ENCODE measurements around the gene GRK2. TPM values are rescaled to one million over a fixed set of nuclear protein-coding genes. Genes with fewer than 3 reads are reported as not detected.

Gene GRK2
- total RNA-seq, 2 donors from 2014 or later: 58.0 to 61.7 TPM

DNA sequence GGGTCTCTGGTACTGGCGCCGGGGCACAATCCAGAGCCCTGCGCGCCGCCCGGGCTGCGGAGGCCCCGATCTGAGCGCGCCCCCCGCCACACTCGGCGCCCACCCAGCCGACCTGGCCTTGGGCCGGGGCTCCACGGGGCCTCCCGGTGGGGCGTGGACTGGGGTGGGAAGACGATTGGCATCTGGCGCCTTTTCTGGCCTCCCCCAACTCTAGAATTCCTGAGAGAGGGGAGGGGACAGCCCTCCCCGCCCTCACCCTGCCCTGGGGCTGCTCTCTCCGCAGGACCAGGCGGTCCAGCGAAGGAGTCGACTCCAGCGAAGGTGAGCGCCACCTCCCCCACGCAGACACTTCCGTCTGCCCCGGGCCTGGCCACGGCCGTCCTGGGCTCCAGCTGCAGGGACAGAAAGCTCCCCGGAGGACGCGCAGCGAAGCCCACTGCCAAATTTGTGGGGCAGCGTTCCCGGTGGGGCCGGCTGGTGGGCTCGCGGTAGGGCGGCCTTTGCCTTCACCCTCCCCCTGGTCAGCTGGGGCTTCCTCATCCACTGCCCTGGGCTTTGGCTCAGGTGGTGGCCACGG lies 37.6 kb downstream of the GRK2 start:
- no peaks in the 10 kb centered on the region for H3K27me3 ChIP-seq (ENCODE audit: control insufficient read depth, insufficient read depth, low read length, poor library complexity, severe bottlenecking)
- no peaks in the 10 kb centered on the region for H3K4me1 ChIP-seq (ENCODE audit: control insufficient read depth, insufficient read depth, low read length)
- H3K27ac Mint-ChIP-seq: no peak overlapping the region
- 6 to 7% methylated on average over 3 to 43 of the region's 43 CpGs for WGBS, 2 experiments (ENCODE audit: insufficient coverage in 1 of 2, insufficient read length in 1 of 2)
- peak overlapping the region; percentile 65 for H3K4me3 Mint-ChIP-seq
- no peak overlapping the region for H3K27ac ChIP-seq (ENCODE audit: low read depth, low read length)
- peaks cover 17% of the 10 kb centered on the region for H3K36me3 ChIP-seq (ENCODE audit: control insufficient read depth, insufficient read depth, low read length)
- DNase-seq: peak; percentile 71
- peaks cover 11% of the 10 kb centered on the region for H3K4me1 Mint-ChIP-seq
- H3K9me3 Mint-ChIP-seq: no peaks in the 10 kb centered on the region
- H3K9ac ChIP-seq (ENCODE audit: extremely low read depth, low read length, poor library complexity, severe bottlenecking): peak overlapping the region; percentile 38
- no peaks in the 10 kb centered on the region for H3K9me3 ChIP-seq (ENCODE audit: control insufficient read depth, low read length)
- H3K36me3 Mint-ChIP-seq (ENCODE audit: low read depth): peaks cover 20% of the 10 kb centered on the region
- H3K27me3 Mint-ChIP-seq (ENCODE audit: insufficient read depth): peaks cover 2% of the 10 kb centered on the region
- peak overlapping the region; percentile 78 for H3K4me3 ChIP-seq (ENCODE audit: low read length)
- no peak for TF ChIP-seq CTCF (conservative IDR thresholded peaks at IDR 0.05)

DNA sequence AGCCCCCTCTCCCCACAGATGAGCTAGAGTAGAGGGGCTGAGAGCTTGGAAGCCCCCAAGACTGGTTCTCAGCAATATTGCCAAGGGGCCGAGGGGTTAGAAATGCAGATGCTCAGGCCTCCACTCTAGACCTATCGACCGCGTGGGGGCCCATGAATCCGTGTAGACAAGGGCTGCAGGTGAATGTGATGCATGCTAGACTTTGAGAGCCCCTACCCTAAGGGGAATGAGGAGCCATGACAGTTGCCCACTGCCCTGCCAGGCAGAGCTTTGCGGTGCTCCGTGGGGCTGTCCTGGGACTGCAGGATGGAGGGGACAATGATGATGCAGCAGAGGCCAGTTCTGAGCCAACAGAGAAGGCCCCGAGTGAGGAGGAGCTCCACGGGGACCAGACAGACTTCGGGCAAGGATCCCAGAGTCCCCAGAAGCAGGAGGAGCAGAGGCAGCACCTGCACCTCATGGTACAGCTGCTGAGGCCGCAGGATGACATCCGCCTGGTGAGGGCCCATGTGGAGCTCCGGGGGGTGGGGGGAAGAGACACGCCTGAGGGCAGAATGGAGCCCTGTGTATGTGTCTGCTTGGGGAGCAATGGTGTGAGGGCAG lies 38.3 kb downstream of the GRK2 start:
- H3K9me3 Mint-ChIP-seq: no peaks in the 10 kb centered on the region
- DNase-seq: peak; percentile 45
- Histone ChIP-seq H3K4me3 (ENCODE audit: low read length) (peak overlapping the region; percentile 78), H3K27me3 (ENCODE audit: control insufficient read depth, insufficient read depth, low read length, poor library complexity, severe bottlenecking) (no peaks in the 10 kb centered on the region), H3K4me1 (ENCODE audit: control insufficient read depth, insufficient read depth, low read length) (no peaks in the 10 kb centered on the region), H3K27ac (ENCODE audit: low read depth, low read length) (no peak overlapping the region), H3K9ac (ENCODE audit: extremely low read depth, low read length, poor library complexity, severe bottlenecking) (peak overlapping the region; percentile 38), H3K36me3 (ENCODE audit: control insufficient read depth, insufficient read depth, low read length) (peaks cover 17% of the 10 kb centered on the region), H3K9me3 (ENCODE audit: control insufficient read depth, low read length) (no peaks in the 10 kb centered on the region)
- H3K27me3 Mint-ChIP-seq (ENCODE audit: insufficient read depth): peaks cover 2% of the 10 kb centered on the region
- no peak for TF ChIP-seq CTCF (conservative IDR thresholded peaks at IDR 0.05)
- H3K36me3 Mint-ChIP-seq (ENCODE audit: low read depth): peaks cover 20% of the 10 kb centered on the region
- 86 to 92% methylated on average over 4 to 14 of the region's 14 CpGs for WGBS, 2 experiments (ENCODE audit: insufficient coverage in 1 of 2, insufficient read length in 1 of 2)
- H3K4me1 Mint-ChIP-seq: peaks cover 11% of the 10 kb centered on the region
- no peak overlapping the region for H3K27ac Mint-ChIP-seq
- peak overlapping the region; percentile 65 for H3K4me3 Mint-ChIP-seq

DNA sequence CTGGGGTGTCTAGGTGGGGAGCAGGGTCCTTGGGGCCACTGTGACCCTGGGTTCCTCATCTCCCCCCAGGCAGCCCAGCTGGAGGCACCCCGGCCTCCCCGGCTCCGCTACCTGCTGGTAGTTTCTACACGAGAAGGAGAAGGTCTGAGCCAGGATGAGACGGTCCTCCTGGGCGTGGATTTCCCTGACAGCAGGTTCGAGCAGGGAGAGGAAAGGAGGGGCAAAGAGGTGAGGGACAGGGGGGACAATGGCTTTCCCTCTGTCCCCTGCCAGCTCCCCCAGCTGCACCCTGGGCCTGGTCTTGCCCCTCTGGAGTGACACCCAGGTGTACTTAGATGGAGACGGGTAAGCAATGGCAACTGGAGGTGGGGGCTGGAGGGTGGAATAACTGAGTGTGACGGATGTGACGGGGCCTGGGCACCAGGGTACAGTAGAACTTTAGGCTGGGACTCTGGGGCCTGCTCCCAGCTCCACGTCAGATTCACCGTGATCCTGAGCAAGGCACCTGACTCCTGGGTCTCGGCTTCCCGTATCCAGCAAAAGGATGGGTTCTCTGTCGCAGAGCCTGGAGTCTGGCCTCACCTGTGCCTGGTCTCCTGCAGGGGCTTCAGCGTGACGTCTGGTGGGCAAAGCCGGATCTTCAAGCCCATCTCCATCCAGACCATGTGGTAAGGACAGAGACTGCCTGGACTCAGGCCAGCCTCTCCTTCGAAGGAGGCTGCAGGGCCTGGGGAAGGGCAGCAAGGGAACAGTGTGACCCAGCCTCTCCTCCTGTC lies 40.7 kb downstream of the GRK2 start:
- Histone ChIP-seq H3K9me3 (ENCODE audit: control insufficient read depth, low read length) (no peaks in the 10 kb centered on the region), H3K4me1 (ENCODE audit: control insufficient read depth, insufficient read depth, low read length) (no peaks in the 10 kb centered on the region), H3K36me3 (ENCODE audit: control insufficient read depth, insufficient read depth, low read length) (peaks cover 4% of the 10 kb centered on the region), H3K27me3 (ENCODE audit: control insufficient read depth, insufficient read depth, low read length, poor library complexity, severe bottlenecking) (no peaks in the 10 kb centered on the region), H3K27ac (ENCODE audit: low read depth, low read length) (no peak overlapping the region), H3K9ac (ENCODE audit: extremely low read depth, low read length, poor library complexity, severe bottlenecking) (no peak overlapping the region), H3K4me3 (ENCODE audit: low read length) (no peak overlapping the region)
- no peak for TF ChIP-seq CTCF (conservative IDR thresholded peaks at IDR 0.05)
- peak; percentile 31 for DNase-seq
- 91 to 93% methylated on average over 16 to 19 of the region's 19 CpGs for WGBS, 2 experiments (ENCODE audit: insufficient coverage in 1 of 2, insufficient read length in 1 of 2)
- Mint-ChIP-seq H3K9me3 (no peaks in the 10 kb centered on the region), H3K36me3 (ENCODE audit: low read depth) (peaks cover 14% of the 10 kb centered on the region), H3K4me3 (no peak overlapping the region), H3K27me3 (ENCODE audit: insufficient read depth) (peaks cover 2% of the 10 kb centered on the region), H3K27ac (no peak overlapping the region), H3K4me1 (peaks cover 9% of the 10 kb centered on the region)
